Mucosa of descending colon (tissue), 3 donors: ENCODE results near the gene SULT1A1. TPM values are rescaled to one million over a fixed set of nuclear protein-coding genes. Genes with fewer than 3 reads are reported as not detected.
"Not testable (repeated sequence)": the region's sequence is repeated elsewhere in the genome, so short reads cannot be mapped to it uniquely, and the experiment has no call there.

ENCODE experiments used
- ATAC-seq: fragments of 200-7000 bp; cut with Tn5 transposase; one replicate; pipeline ENCODE4 v1.9.1; 2020; ENCODE audit warnings: mild to moderate bottlenecking, moderate library complexity
- DNase-seq, 3 donors: peaks; one replicate each; pipeline ENCODE4 v3.0.0-alpha.2; 2020
- H3K36me3 ChIP-seq: fragments of 200-600 bp; one replicate; pipeline ENCODE4 v1.8.0; 2021; ENCODE audit warnings: low read depth, mild to moderate bottlenecking
- H3K4me1 ChIP-seq: fragments of 200-600 bp; one replicate; pipeline ENCODE4 v1.8.0; 2021; ENCODE audit warnings: low read depth, mild to moderate bottlenecking
- H3K4me3 ChIP-seq: fragments of 200-600 bp; one replicate; pipeline ENCODE4 v1.8.0; 2021; ENCODE audit warnings: mild to moderate bottlenecking
- H3K9me3 ChIP-seq: fragments of 200-600 bp; one replicate; pipeline ENCODE4 v1.8.0; 2021; ENCODE audit warnings: mild to moderate bottlenecking
- CTCF ChIP-seq: fragments of 200-600 bp; IDR thresholded peaks from one replicate; pipeline ENCODE4 v1.8.0; 2022; ENCODE audit warnings: antibody characterized with exemption, mild to moderate bottlenecking
- intact Hi-C, 2 donors: fragments of 100-400 bp; cut with DNase I in 1 of 2; cut with micrococcal nuclease in 1 of 2; formaldehyde crosslinking; loops; one replicate each; pipeline versions ENCODE4 v1.11.0 to v1.11.1; 2022; cut with DNase I, micrococcal nuclease
- total RNA-seq, 3 donors: library from RNA; stranded (reverse); fragmentation: NEBNext Ultra II Directional in 2 of 3; extraction: Animal tissue kit (Norgen Biotek cat#: 25700) in 2 of 3; gene quantifications; one replicate each; pipeline versions ENCODE4 v1.2.1 to v1.2.4, GENCODE V29; 2021 to 2023
- donor health status: DM: no; HTN: no; CAD: no; lungs with moderate emphysema.
- donor health status: DM: no; HTN: no; CAD: no.
- donor health status: DM: no; HTN: yes; CAD: no.

The SULT1A1 gene
- total RNA-seq, 3 donors from 2014 or later, result 52.4 to 254 (median 138) TPM

DNA sequence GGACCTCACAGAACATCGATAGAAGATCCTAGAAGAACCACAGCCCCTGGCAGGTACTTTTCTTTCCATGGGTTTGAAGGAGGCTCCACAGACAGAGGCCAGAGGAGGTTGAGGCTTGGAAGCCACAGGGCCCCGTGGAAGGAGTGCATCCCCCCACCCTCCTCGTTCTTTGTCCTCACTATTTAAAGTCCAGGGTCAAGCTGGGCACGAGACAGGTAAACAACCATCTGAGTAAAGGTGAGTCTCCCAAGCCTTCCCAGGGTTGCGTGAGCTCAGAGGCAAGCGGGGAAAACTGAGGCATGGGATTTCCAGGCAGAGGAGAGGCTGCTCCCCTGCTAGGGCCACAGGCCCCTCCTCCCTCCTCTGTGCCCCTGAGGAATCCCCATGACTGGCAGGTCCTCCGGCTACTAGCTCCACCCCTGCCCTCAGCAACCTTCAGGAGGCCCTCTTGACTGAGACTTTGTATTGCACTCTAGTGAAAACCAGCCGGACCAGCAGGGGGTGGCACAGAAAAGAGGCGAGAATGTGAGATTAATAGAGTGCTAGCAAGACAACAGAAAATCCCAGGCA lies 12.1 kb downstream of the SULT1A1 start:
- H3K4me3 ChIP-seq, result no peak overlapping the region
- intact Hi-C loops, result no loop called here
- ATAC-seq (no peak), DNase-seq (peak in 1 of 3 donors; percentile 34)
- peaks cover 7% of the 10 kb centered on the region for H3K4me1 ChIP-seq
- no peak for TF ChIP-seq CTCF
- no peaks in the 10 kb centered on the region for H3K36me3 ChIP-seq
- no peaks in the 10 kb centered on the region for H3K9me3 ChIP-seq

- peak; percentile 84 to 85 (median 84) for DNase-seq
- TF ChIP-seq CTCF, result no peak
- H3K4me3 ChIP-seq, result no peak within 1 kb of the TSS
- H3K9me3 ChIP-seq, result no peaks in the 10 kb centered on the region
- intact Hi-C loops, result no loop called here
- ATAC-seq, result peak; percentile 69
- H3K36me3 ChIP-seq, result no peaks in the 10 kb centered on the region
- H3K4me1 ChIP-seq, result peaks cover 7% of the 10 kb centered on the region
Observed at GRCh38 chr16:28596840-28597691, 12.8 kb downstream of the SULT1A1 start, which contains the start of gene SULT1A2. Gene SULT1A2, minus strand, starts transcription at chr16:28597050. Its CDS starts 1,120 bp downstream, at chr16:28595930.

GRCh38 chr16:28596115-28596630 lies 13.7 kb downstream of the SULT1A1 start:
- intact Hi-C loops, result no loop called here
- H3K4me1 ChIP-seq, result peaks cover 7% of the 10 kb centered on the region
- H3K4me3 ChIP-seq, result no peak overlapping the region
- no peaks in the 10 kb centered on the region for H3K36me3 ChIP-seq
- DNase-seq (no peak), ATAC-seq (no peak)
- H3K9me3 ChIP-seq, result no peaks in the 10 kb centered on the region
- no peak for TF ChIP-seq CTCF

- H3K36me3 ChIP-seq, H3K4me3 ChIP-seq, DNase-seq, ATAC-seq, H3K9me3 ChIP-seq, H3K4me1 ChIP-seq, intact Hi-C loops: not testable (repeated sequence)
Observed at GRCh38 chr16:28595451-28595850, 14.4 kb downstream of the SULT1A1 start.

GRCh38 chr16:28592979-28593553 lies 16.8 kb downstream of the SULT1A1 start:
- H3K36me3 ChIP-seq, result peaks cover 8% of the 10 kb centered on the region
- intact Hi-C loops, result no loop called here
- no peak for ATAC-seq

More at GRCh38 chr16:28592979-28593553, 16.8 kb downstream of the SULT1A1 start:
- Histone ChIP-seq H3K4me3 (no peak overlapping the region), H3K4me1 (peaks cover 5% of the 10 kb centered on the region), H3K9me3 (no peaks in the 10 kb centered on the region)
- TF ChIP-seq CTCF, result no peak
- DNase-seq, result no peak
